GM19455 (cell line): ENCODE measurements around the gene CST4.
"Not testable (repeated sequence)": the region's sequence is repeated elsewhere in the genome, so short reads cannot be mapped to it uniquely, and the experiment has no call there.

ENCODE experiments used
- ATAC-seq: cut with Tn5 transposase; IDR thresholded peaks from one replicate; pipeline ENCODE4 v1.9.1; 2021; ENCODE audit not compliant: unreplicated experiment

CST4 gene, protein sequence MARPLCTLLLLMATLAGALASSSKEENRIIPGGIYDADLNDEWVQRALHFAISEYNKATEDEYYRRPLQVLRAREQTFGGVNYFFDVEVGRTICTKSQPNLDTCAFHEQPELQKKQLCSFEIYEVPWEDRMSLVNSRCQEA

DNA sequence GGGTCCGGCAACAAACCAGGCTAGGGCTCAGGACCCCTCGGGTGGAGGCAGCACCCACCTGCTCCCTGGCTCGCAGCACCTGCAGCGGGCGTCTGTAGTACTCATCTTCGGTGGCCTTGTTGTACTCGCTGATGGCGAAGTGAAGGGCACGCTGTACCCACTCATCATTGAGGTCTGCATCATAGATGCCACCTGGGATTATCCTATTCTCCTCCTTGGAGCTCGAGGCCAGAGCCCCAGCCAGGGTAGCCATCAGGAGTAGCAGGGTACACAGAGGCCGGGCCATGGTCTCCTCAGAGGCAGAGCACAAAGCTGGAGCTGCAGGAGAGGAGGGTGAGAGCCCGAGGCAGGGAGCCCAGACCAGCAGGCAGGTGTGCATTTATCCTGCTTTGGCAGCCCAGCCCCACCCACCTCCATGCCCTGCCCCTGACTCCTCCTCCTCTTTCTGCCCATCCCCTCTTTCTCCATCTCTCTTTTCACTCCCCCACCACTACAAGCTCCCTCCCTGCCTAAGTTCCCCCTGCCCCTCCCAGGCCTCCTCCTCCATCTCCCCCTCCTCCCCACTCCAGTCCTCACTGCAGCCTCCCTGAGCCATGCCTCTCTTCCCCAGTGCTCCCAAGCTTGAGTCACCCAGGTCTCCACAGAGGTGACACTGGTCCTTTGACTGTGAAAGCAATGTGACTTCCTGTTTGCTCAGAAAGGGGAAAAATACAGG, at the start of gene CST4:
TSS of gene CST4 (minus strand) at position 355 of the 715 bp plus-strand sequence. CDS start at position 286, 69 bp downstream.
- not testable (repeated sequence) for ATAC-seq

DNA sequence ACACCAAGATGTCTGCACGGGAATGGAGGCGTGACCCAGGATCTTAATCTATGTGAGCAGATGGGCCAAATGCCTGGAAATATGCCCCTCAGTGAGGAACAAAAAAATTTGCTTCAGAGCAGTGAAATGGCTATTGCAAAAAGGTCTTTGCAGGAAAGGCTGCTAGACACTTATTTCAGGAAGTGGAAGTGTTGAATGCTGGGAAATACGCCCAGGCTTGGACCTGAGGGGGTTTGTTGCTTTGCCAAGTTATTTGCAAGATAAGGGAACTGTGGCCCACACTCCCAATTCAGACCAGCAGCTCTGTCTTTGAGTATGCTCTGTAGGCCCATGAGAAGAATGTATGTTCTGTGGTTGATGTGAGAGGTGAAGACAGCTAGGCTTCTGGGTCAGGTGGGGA, 46.6 kb upstream of the CST4 start:
- ATAC-seq = not testable (repeated sequence)

DNA sequence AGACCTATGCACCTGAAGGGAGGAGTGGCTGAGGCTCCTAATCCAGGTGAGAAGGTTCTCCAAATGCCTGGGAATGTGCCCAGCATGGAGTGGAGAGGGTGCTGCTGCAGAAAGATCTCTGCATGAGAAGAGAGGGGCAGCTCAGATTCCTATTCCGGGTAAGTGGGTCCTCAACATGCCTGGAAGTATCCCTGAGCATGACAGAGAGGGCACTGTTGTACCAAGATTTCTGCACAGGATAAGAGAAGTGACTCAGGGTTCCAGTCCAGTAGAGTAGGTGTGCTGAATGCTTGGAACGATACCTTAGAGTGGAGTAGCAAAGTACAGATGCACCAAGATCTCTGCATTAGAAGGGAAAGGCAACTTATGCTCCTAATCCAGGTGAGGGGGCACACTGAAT, 46.1 kb upstream of the CST4 start:
- not testable (repeated sequence) for ATAC-seq

DNA sequence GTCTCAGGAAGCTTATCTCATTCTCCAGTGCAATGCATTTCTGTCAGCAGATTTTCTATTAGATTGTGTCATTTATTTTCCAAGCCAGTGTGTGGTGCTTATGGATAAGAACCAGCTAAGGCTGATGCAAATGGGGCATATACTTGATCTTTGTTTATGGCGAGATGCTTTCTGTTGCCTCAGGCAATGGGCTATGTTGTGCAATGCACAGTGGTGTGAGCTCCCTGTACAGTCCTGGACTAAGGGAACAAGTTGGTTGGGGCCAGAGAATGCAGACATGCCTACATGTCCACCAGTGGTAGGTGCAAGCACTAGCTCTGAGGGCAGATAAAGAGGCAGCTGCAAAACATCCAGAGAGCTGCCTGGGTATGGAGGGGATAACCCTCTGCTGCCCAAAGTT, 45.6 kb upstream of the CST4 start:
- ATAC-seq = not testable (repeated sequence)

DNA sequence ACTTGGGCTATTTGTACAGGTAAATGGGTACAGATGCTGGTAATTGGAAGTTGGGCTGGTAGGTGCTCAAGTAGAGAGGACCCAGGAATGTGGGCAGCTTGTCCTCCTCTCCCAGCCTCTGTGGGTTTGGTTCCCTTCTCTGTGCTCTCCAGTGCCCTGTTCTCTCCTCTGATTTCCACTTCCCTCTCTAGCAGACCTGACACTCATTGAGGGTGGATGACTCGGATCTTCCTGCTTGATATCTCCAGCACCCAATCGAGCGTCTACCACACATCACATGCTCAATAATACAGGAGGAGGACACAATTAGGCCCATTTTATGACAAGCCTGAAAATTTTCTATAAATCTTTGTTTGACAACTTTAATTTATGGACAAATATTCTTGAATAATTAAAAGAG, 38.2 kb upstream of the CST4 start:
- ATAC-seq = no peak

DNA sequence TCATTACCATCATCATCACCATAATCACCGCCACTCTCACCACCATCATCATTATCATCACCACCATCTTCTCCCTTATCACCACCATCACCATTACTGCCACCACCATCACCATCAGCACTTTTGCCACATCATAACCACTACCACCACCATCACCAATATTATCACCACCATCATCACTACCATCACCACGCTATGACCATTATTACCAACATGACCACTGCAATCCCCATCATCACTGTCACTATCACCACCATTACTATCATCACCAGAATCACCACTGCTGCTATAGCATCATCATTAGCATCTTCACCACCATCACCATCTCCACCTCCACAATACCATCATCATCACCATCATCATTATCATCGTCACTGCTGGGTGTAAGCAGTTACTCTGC, 36.3 kb upstream of the CST4 start:
- no peak for ATAC-seq

DNA sequence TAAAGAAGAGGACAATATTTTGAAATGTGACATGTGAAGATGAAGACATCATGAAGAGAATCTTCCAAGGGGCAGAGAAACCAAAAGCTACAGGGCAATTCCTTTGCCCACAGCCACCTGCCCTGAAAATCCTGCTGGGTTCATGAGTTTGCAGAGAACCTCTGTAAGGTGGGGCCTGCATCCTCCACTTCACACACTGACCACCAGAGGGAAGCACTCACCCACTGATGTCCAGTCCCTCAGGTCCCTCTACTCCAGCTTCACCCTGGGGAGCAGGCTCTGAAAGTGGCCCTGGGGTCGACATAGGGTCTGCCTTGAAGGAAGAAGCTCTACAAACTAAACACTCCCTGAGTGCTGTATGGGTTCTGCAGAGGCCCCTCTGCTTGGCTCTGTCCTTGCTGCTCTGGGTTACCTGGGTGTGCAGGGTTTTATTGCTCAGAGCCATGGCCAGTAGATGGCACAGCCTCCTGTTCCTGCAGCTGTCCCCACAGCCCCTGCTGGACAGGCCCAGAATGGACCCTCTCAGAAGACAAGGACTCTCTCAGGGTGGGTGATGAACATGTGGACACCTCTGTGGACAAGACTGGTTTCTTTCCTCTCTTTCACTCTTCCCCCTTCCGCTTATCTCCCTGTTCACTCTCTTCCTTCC, 34.9 kb upstream of the CST4 start:
- ATAC-seq = not testable (repeated sequence)

DNA sequence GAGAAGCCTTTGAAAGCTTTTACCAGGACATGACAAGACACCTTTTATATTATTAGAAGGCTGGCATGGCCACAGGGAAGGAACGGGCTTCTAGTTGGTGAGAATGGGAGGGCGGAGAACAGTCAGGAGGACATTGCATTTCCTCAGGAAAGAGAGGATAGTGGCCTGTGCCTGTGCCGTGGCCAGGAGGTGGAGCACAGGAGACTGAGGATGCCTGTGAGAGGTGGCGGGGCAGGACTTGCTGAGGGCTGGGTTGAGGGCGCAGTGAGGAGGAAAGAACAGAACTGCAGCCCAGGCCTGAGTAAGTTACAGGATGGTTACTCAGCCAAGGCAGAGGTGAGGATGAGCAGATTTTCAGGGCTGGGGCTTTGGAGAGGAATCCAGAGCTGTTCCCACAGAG, 34.0 kb upstream of the CST4 start:
- not testable (repeated sequence) for ATAC-seq

DNA sequence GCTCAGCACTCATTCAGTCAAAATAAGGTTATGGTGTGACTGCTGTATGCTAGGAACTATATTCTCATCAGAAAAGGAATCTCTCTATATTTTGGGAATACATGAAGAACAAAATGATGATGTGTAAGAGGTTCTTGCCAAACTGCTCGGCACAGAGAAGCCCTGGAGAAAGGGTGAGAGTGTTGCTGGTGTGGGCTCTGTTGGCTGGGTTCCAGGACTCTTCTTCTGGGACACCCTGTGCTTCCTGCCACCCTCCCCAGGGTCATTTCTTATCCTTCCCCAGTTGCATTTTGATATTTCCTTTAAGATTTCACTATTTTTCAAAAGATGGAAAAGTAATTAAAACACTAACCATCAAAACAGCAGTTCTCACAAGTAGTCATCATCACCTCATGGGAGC, 33.1 kb upstream of the CST4 start:
- no peak for ATAC-seq

DNA sequence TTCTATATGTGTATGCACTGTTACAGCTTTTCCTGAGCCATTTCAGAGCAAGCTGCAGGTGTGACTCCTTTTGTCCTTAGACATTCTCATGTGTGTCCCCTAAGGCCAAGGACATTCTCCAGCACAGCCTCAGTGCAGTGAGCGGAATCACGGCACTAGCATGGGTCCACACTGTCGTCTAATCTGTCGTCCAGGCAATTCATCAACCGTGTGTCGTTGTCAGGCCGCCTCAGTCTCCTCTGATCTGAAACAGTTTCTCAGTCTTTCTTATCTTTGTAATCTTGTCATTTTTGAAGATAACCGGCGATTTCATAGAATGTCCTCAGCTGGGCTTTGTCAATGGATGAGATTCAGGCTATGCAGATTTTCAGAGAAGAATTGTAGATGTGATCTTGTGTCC, 30.5 kb upstream of the CST4 start:
- ATAC-seq = not testable (repeated sequence)

DNA sequence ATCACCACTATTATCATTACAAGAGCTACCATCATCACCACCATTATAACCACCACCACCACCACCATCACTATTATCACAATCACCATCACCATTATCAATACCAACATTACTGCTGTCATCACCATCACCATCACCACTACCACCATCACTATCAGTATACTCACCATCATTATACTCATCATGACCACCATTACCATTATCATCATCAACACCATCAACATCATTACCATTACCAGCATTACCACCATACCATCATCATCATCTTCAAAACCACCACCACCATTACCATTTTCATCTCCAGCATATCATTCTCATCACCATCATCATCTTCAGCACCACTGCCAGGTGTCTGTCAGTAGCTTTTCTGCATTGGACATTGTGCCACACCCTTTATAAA, 22.9 kb upstream of the CST4 start:
- ATAC-seq = not testable (repeated sequence)

DNA sequence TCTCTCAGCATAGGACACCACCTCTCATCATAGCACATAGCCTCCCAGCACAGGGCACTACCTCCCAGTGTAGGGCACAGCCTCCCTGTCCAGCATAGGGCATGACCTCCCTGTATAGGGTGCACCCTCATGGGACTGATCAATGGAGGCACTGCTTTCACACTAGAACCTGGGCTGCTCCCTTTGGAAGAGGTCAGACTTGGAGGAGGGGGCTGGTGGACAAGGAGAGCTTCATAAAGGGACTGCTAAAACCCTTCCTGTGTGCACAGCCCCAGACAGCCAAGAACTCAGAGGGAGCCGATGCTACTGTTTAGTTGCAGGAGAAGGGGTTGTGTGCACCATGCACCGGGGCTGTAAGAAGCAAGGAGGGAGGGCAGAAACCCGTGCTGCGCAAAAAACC, 21.9 kb upstream of the CST4 start:
- no peak for ATAC-seq

DNA sequence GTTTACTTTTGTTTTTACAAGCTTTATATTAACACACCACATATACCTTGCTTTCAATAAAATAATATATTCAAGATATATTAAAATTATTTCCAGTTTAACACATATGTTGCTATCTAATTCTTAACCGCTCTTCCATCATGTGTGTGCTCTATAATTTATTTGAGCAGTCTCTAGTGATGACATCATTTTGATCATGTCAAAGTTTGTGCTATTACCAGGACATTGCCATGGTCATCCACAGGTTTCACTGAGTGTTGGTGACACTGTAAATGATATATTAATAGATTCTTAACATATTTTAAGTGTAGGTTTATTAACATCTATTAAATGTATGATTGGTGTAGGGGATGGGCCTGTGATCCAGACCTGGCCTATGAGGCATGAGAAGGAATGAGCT, 17.1 kb upstream of the CST4 start:
- ATAC-seq = no peak

DNA sequence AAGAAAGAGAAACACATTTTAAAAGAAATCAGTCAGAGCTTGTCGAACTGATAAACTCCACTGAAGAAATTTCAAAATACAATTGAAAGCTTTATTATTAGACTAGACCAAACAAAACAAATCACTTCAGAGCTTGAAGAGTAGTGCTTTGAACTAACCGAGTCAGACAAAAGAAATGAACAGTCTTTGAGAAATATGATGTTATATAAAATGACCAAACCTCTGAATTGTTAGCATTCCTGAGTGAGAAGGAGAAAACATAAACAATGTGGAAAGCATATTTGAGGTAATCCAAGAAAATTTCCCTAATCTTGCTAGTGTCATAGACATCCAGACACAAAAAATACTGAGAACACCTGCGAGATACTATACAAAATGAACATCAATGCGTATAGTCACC, 13.2 kb upstream of the CST4 start:
- ATAC-seq = no peak

DNA sequence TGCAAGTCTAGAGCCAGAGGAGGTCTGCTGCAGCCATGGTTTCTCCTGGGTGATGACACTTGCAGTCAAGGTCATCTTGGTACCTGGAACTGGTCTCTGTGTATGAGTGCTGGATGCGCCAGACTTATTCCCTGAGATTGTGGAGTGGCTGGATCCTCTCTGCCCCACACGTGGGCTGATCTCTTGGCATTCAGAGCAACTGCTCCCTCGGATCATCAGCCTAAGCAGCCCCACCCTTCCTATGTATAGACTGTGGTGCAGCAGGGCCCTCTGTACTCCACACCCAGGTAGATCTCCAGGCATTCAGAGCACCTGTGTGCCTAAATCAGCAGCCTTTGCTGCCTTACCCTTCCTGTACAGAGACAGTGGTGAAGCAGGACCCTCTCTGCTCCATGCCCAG, 12.1 kb upstream of the CST4 start:
- no peak for ATAC-seq

DNA sequence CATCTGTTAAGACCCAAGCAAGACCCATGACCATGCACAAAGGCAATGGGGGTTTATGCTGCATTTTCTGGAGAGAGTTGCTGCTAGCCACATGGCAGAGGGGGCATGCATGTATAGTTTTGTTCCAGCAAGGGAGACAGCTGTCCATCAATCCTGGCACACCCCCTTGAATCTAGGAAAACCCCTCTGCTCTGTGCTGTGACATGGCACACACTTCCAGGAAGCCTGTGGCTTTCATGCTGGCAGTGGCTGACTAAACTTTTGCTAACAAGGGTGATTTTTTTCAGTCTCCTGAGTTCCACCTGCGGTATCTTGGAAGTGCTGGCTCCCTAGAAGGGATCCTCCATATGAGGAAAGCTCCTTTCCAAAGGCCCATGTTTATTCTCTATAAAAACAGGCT, 9.1 kb upstream of the CST4 start:
- no peak for ATAC-seq

DNA sequence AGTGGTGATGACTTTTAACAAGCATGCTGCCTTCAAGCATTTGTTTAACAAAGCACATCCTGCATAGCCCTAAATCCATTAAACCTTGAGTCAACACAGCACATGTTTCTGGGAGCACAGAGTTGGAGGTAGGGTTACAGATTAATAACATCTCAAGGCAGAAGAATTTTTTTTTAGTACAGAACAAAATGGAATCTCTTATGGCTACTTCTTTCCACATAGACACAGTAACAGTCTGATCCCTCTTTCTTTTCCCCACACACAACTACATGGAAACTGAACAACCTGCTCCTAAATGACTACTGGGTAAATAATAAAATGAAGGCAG, 6.2 kb upstream of the CST4 start:
- not testable (repeated sequence) for ATAC-seq

DNA sequence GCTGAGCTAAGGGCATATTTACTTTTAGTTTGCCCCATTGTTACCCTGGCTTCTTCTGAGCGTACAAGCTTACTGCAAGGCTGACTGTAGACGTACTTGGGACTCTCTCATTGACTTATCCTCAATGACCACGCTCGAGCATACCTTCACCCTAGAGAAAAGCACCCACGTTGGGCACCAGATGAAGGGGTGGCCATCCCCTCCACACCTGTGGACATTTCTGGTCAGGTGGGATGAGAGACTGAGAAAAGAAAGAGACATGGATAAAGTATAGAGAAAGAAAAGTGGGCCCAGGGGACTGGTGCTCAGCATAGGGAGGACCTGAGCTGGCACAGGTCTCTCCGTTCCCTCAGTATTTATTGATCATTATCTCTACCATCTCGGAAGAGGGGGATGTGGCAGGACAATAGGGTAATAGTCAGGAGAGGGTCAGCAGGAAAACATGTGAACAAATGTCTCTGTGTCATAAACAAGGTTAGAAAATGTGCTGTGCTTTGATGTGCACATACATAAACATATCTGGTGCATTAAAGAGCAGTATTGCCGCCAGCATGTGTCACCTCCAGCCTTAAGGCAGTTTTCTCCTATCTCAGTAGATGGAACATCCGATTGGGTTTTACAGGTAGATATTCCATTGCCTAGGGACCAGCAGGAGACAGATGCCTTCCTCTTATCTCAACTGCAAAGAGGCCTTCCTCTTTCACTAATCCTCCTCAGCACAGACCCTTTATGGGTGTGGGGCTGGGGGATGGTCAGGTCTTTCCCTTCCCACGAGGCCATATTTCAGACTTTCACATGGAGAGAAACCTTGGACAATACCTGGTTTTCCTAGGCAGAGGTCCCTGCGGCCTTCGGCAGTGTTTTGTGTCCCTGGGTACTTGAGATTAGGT, 5.6 kb upstream of the CST4 start:
- not testable (repeated sequence) for ATAC-seq

DNA sequence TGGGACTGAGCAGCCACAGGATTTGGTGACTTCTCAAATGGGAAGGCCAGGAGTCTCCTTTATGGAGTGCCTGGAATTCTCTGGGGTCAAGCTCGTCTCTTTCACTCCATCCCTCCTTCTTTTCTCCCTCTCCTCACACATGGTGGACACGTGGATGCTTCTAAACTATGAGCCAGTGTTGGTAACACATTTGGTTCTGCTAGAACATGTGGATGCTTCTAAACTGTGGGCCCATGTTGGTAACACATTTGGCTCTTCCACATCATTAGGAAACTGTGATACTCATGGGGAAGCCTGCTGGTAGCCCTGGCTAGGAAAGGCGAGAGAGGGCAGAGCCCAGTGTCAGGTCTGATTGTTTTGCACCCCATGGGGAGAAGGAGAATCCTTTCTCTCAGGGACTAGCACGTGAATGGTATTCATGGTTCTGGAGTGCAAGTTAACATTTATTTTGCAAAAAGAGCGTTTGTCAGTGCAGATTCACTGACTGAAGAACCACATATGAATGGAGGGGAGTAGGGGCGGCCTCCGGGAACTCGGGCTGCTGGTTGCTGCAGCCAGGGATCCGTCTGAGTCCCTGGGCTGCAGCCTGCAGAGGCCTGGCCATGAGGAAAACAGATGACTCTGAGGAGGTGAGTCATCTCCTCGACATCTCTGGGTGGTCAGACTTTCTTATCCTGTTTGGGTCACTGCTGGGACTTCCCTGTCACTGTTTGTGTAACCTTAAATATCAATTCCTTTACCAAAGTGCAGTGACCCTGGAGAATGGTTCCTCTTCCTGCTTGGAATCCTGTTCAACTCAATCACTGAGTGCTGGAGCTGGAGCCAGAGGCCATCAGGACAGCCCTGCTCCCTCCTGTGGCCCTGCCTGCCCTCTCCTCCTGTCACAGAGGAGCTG, 4.1 kb upstream of the CST4 start:
- ATAC-seq = not testable (repeated sequence)

DNA sequence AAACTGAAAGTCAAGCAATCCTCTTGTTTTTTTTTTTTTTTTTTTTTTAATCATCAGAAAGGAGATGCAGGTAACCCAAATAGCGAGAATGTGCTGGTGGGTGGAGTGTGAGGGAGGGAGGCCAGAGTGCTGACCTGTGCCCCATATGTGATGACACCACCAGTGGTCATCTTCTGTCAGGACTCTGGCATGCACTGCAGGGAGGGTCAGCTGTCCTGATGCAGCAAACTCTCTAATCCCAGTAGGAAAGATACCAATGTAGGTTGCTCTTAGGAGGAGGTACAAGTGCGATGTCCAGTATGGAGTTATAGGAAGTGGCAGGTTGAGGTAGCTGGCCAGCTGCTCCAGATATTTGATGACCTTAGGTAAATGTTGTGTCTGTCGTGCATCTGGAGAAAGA, 2.8 kb upstream of the CST4 start:
- ATAC-seq = no peak

DNA sequence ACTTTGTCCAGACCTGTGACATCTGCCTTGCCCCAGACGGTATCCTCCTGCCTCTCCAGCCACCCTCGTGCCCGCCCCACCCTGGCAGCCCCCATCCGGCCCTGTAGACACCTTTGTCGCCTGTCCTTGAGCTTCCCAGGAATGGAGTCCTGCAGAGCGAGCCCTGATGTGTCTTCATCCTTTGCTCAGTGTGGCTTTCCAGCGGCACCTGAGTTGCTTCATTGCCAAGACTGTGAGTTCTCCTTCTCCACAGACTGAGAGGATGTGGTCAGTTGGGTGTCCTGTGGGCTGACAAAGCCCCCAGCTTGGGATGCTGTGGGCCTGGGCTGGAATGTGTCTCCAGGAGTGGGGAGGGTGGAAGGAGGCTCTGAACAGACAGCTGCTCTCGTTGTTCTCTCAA, 1.7 kb upstream of the CST4 start:
- no peak for ATAC-seq
